ENCODE measurements around the gene GSTT2.

- TF ChIP-seq CTCF (IDR thresholded peaks at IDR 0.05) = no peak
- no peak for TF ChIP-seq EP300 (IDR thresholded peaks at IDR 0.05)
- TF ChIP-seq POLR2A (IDR thresholded peaks at IDR 0.05) = no peak
- no peak for TF ChIP-seq POLR2AphosphoS5 (IDR thresholded peaks at IDR 0.05)
Observed at GRCh38 chr22:23938328-23939016, 41.5 kb upstream of the GSTT2 start.
